Tibial nerve (tissue), 4 donors: ENCODE measurements around the gene MUCL3. TPM values are rescaled to one million over a fixed set of nuclear protein-coding genes. Genes with fewer than 3 reads are reported as not detected.
A peak's percentile ranks its signal among the peaks of the same experiment; 100 is the strongest.

Source experiments
- DNase-seq, 2 donors: peaks; one replicate each; pipeline ENCODE4 v3.0.0-alpha.2; 2019; ENCODE audit warnings: low spot score in 2 of 2
- H3K27ac ChIP-seq, 4 donors: fragments of 200-600 bp; sonication (generic) in 3 of 4; one replicate each; pipeline ENCODE4 v1.5.1; 2017 to 2019; ENCODE audit warnings: mild to moderate bottlenecking in 1 of 4
- H3K27me3 ChIP-seq, 2 donors: fragments of 200-600 bp; sonication (generic) in 1 of 2; one replicate each; pipeline versions ENCODE4 v1.5.1 to v1.6.0; 2017 to 2019
- H3K36me3 ChIP-seq, 3 donors: fragments of 200-600 bp; sonication (generic); one replicate each; pipeline ENCODE4 v1.5.1; 2018 to 2019
- H3K4me1 ChIP-seq, 4 donors: fragments of 200-600 bp; sonication (generic) in 3 of 4; one replicate each; pipeline ENCODE4 v1.5.1; 2017 to 2019
- H3K4me3 ChIP-seq, 4 donors: fragments of 200-600 bp; sonication (generic) in 3 of 4; one replicate each; pipeline ENCODE4 v1.5.1; 2017 to 2019; ENCODE audit warnings: mild to moderate bottlenecking in 1 of 4, moderate library complexity in 1 of 4
- H3K9me3 ChIP-seq, 4 donors: fragments of 200-600 bp; sonication (generic) in 3 of 4; one replicate each; pipeline ENCODE4 v1.5.1; 2017 to 2019
- CTCF ChIP-seq, 5 experiments: fragments of 200-600 bp in 3 of 5; fragments of 450-650 bp in 2 of 5; sonication (generic) in 3 of 5; IDR thresholded peaks; one replicate each; pipeline ENCODE4 v1.5.1; 2016 to 2019; ENCODE audit warnings: antibody characterized with exemption in 5 of 5, mild to moderate bottlenecking in 3 of 5, moderate library complexity in 2 of 5
- EP300 ChIP-seq, 2 donors: sonication (generic); formaldehyde crosslinking; IDR thresholded peaks; one replicate each; pipeline ENCODE4 v1.6.1; 2017; ENCODE audit warnings: antibody characterized with exemption in 2 of 2, mild to moderate bottlenecking in 1 of 2
- POLR2A ChIP-seq, 2 donors: fragments of 450-650 bp; IDR thresholded peaks; one replicate each; pipeline ENCODE4 v1.6.1; 2017; ENCODE audit warnings: antibody characterized with exemption in 2 of 2, mild to moderate bottlenecking in 2 of 2, moderate library complexity in 2 of 2
- WGBS, 2 donors: methylation state at CpG; one replicate each; pipeline ENCODE4 v1.1.5; 2018; 5-methylcytosine and 5-hydroxymethylcytosine counted together
- total RNA-seq, 4 donors: library from RNA; depleted of rRNA; stranded (reverse); fragments of >200 nt; gene quantifications; one replicate each; pipeline ENCODE4 v1.1.0, GENCODE V29; 2016

MUCL3 gene
- total RNA-seq, 4 donors from 2014 or later: under 0.01 TPM; not detected in 3

- TF ChIP-seq POLR2A (IDR thresholded peaks at IDR 0.05): no peak
- TF ChIP-seq CTCF (IDR thresholded peaks at IDR 0.05): no peak
- TF ChIP-seq EP300 (IDR thresholded peaks at IDR 0.05): no peak
- no peak overlapping the region for H3K4me3 ChIP-seq
- no peaks in the 10 kb centered on the region for H3K27me3 ChIP-seq
- H3K36me3 ChIP-seq: no peaks in the 10 kb centered on the region
- H3K9me3 ChIP-seq: no peaks in the 10 kb centered on the region
- no peak for DNase-seq
- no peak overlapping the region for H3K27ac ChIP-seq
- 46 to 54% methylated on average over 3 of the region's 3 CpGs for WGBS, 2 donors
- peaks cover 0 to 12% (median 7%) of the 10 kb centered on the region in 4 donors for H3K4me1 ChIP-seq
Measured at GRCh38 chr6:30939473-30939872, 1.3 kb upstream of the MUCL3 start.

GRCh38 chr6:30942338-30943060, 1.7 kb downstream of the MUCL3 start:
- Histone ChIP-seq H3K27ac (no peak overlapping the region), H3K9me3 (no peaks in the 10 kb centered on the region), H3K27me3 (no peaks in the 10 kb centered on the region), H3K4me3 (no peak overlapping the region), H3K36me3 (no peaks in the 10 kb centered on the region), H3K4me1 (peaks cover 0 to 12% (median 7%) of the 10 kb centered on the region in 4 donors)
- peak; percentile 30 to 59 for DNase-seq
- TF ChIP-seq POLR2A (IDR thresholded peaks at IDR 0.05) (no peak), CTCF (IDR thresholded peaks at IDR 0.05) (peak in 4 of 5 experiments; percentile 30 to 48 (median 36)), EP300 (IDR thresholded peaks at IDR 0.05) (no peak)
- 8 to 12% methylated on average over 14 to 15 of the region's 15 CpGs for WGBS, 2 donors

- H3K36me3 ChIP-seq: no peaks in the 10 kb centered on the region
- H3K9me3 ChIP-seq: no peaks in the 10 kb centered on the region
- TF ChIP-seq POLR2A (IDR thresholded peaks at IDR 0.05) (no peak), CTCF (IDR thresholded peaks at IDR 0.05) (no peak), EP300 (IDR thresholded peaks at IDR 0.05) (no peak)
- no peak overlapping the region for H3K27ac ChIP-seq
- no peaks in the 10 kb centered on the region for H3K27me3 ChIP-seq
- no peak for DNase-seq
- 93 to 95% methylated on average over 4 of the region's 4 CpGs for WGBS, 2 donors
- peaks cover 0 to 12% (median 7%) of the 10 kb centered on the region in 4 donors for H3K4me1 ChIP-seq
- no peak overlapping the region for H3K4me3 ChIP-seq
Measured at GRCh38 chr6:30944051-30944450, 3.3 kb downstream of the MUCL3 start.

GRCh38 chr6:30945281-30945680, 4.5 kb downstream of the MUCL3 start:
- H3K9me3 ChIP-seq: no peaks in the 10 kb centered on the region
- TF ChIP-seq EP300 (IDR thresholded peaks at IDR 0.05) (no peak), POLR2A (IDR thresholded peaks at IDR 0.05) (no peak)
- no peak overlapping the region for H3K4me3 ChIP-seq
- 90 to 93% methylated on average over 5 of the region's 5 CpGs for WGBS, 2 donors
- H3K4me1 ChIP-seq: peaks cover 0 to 12% (median 7%) of the 10 kb centered on the region in 4 donors
- H3K27ac ChIP-seq: no peak overlapping the region
- H3K36me3 ChIP-seq: no peaks in the 10 kb centered on the region
- no peak for DNase-seq
- H3K27me3 ChIP-seq: no peaks in the 10 kb centered on the region

GRCh38 chr6:30947231-30947630, 6.5 kb downstream of the MUCL3 start:
- Histone ChIP-seq H3K9me3 (no peaks in the 10 kb centered on the region), H3K27ac (no peak overlapping the region), H3K36me3 (no peaks in the 10 kb centered on the region), H3K27me3 (no peaks in the 10 kb centered on the region), H3K4me1 (peaks cover 0 to 11% (median 6%) of the 10 kb centered on the region in 4 donors), H3K4me3 (no peak overlapping the region)
- TF ChIP-seq EP300 (IDR thresholded peaks at IDR 0.05): no peak
- TF ChIP-seq CTCF (IDR thresholded peaks at IDR 0.05): no peak
- TF ChIP-seq POLR2A (IDR thresholded peaks at IDR 0.05): no peak
- 72 to 86% methylated on average over 4 of the region's 4 CpGs for WGBS, 2 donors
- no peak for DNase-seq
